Neuronal stem cell (in vitro differentiated cells): ENCODE data around the gene SSH3.
A peak's percentile ranks its signal among the peaks of the same experiment; 100 is the strongest.
"Not testable (repeated sequence)": the region's sequence is repeated elsewhere in the genome, so short reads cannot be mapped to it uniquely, and the experiment has no call there.

Experiments used
- DNase-seq: peaks from one replicate; pipeline ENCODE4 v3.0.0-alpha.2; 2013; ENCODE audit warnings: low spot score
- H2AFZ ChIP-seq: one replicate; pipeline ENCODE4 v1.6.1; 2013; ENCODE audit warnings: mild to moderate bottlenecking, low read length, inconsistent platforms
- H2AK5ac ChIP-seq: 2 replicates; pipeline ENCODE4 v1.6.1; 2013; ENCODE audit warnings: low read depth, mild to moderate bottlenecking, inconsistent platforms, low read length, moderate library complexity, mixed read lengths
- H2BK120ac ChIP-seq: 2 replicates; pipeline ENCODE4 v1.6.1; 2013; ENCODE audit warnings: low read depth, mild to moderate bottlenecking, inconsistent platforms, low read length, moderate library complexity, mixed read lengths
- H2BK12ac ChIP-seq: one replicate; pipeline ENCODE4 v1.6.1; 2013; ENCODE audit warnings: low read length, inconsistent platforms
- H2BK15ac ChIP-seq: 2 replicates; pipeline ENCODE4 v1.6.1; 2013; ENCODE audit warnings: mild to moderate bottlenecking, low read length, inconsistent platforms, mixed read lengths
- H2BK5ac ChIP-seq: one replicate; pipeline ENCODE4 v1.6.1; 2013; ENCODE audit warnings: inconsistent platforms, mild to moderate bottlenecking, low read length, moderate library complexity
- H3K14ac ChIP-seq: one replicate; pipeline ENCODE4 v1.6.1; 2013; ENCODE audit warnings: low read length, inconsistent platforms
- H3K18ac ChIP-seq: 2 replicates; pipeline ENCODE4 v1.6.1; 2013; ENCODE audit warnings: low read length, inconsistent platforms
- H3K23ac ChIP-seq: 2 replicates; pipeline ENCODE4 v1.6.1; 2013; ENCODE audit warnings: low read depth, mild to moderate bottlenecking, mixed read lengths, low read length, inconsistent platforms; ENCODE audit not compliant: poor library complexity
- H3K27ac ChIP-seq: replicated peaks from 3 replicates; pipeline ENCODE4 v1.5.1; 2013; ENCODE audit warnings: low read length, inconsistent platforms
- H3K27me3 ChIP-seq, 3 experiments: 2 replicates each; pipeline ENCODE4 v1.6.1; 2013; ENCODE audit warnings: low read length in 3 of 3, mild to moderate bottlenecking in 2 of 3, inconsistent platforms in 1 of 3, low read depth in 1 of 3, mixed read lengths in 1 of 3, moderate library complexity in 1 of 3; ENCODE audit not compliant: control insufficient read depth in 3 of 3, insufficient read depth in 3 of 3
- H3K36me3 ChIP-seq, 2 donors: replicated peaks in 1 of 2; 2 replicates each; pipeline ENCODE4 v1.6.1; 2013; ENCODE audit warnings: low read length in 2 of 2; ENCODE audit not compliant: control insufficient read depth in 2 of 2, insufficient read depth in 2 of 2
- H3K4ac ChIP-seq: 2 replicates; pipeline ENCODE4 v1.6.1; 2013; ENCODE audit warnings: inconsistent platforms, mild to moderate bottlenecking, low read length, moderate library complexity
- H3K4me1 ChIP-seq, 2 donors: 1 replicate in 1 of 2; 2 replicates in 1 of 2; pipeline ENCODE4 v1.6.1; 2013; ENCODE audit warnings: low read length in 2 of 2, low read depth in 1 of 2; ENCODE audit not compliant: control insufficient read depth in 2 of 2, insufficient read depth in 1 of 2
- H3K4me2 ChIP-seq: one replicate; pipeline ENCODE4 v1.6.1; 2013; ENCODE audit warnings: mild to moderate bottlenecking, low read length, inconsistent platforms; ENCODE audit not compliant: insufficient read depth, poor library complexity, severe bottlenecking
- H3K4me3 ChIP-seq, 2 donors: 2 replicates each; pipeline ENCODE4 v1.5.1; 2013; ENCODE audit warnings: low read length in 2 of 2, mild to moderate bottlenecking in 2 of 2, inconsistent platforms in 1 of 2, moderate library complexity in 1 of 2
- H3K79me1 ChIP-seq: one replicate; pipeline ENCODE4 v1.6.1; 2013; ENCODE audit warnings: low read depth, mild to moderate bottlenecking, inconsistent platforms, low read length, moderate library complexity
- H3K9ac ChIP-seq: one replicate; pipeline ENCODE4 v1.6.1; 2013; ENCODE audit warnings: mild to moderate bottlenecking, low read depth, low read length, inconsistent platforms; ENCODE audit not compliant: poor library complexity
- H3K9me3 ChIP-seq, 2 donors: replicated peaks in 1 of 2; 2 replicates each; pipeline versions ENCODE3 to v1.6.1; 2013; ENCODE audit warnings: low read length in 2 of 2, mild to moderate bottlenecking in 2 of 2, inconsistent platforms in 1 of 2, low read depth in 1 of 2, mixed read lengths in 1 of 2, moderate library complexity in 1 of 2; ENCODE audit not compliant: control insufficient read depth in 2 of 2, insufficient read depth in 1 of 2
- H4K8ac ChIP-seq: one replicate; pipeline ENCODE4 v1.6.1; 2013; ENCODE audit warnings: low read depth, mild to moderate bottlenecking, inconsistent platforms, low read length, moderate library complexity
- H4K91ac ChIP-seq: one replicate; pipeline ENCODE4 v1.6.1; 2013; ENCODE audit warnings: low read length, low read depth, mild to moderate bottlenecking, inconsistent platforms; ENCODE audit not compliant: poor library complexity
- WGBS, 2 donors: extraction: QIAGEN DNeasy Blood & Tissue Kit; methylation state at CpG; one replicate each; pipeline ENCODE4 v1.1.7; 2013; ENCODE audit warnings: missing lambda C conversion rate in 2 of 2, mixed read lengths in 1 of 2; ENCODE audit not compliant: insufficient read length in 2 of 2, insufficient replicate concordance in 1 of 2; ENCODE audit errors: extremely low coverage in 2 of 2; 5-methylcytosine and 5-hydroxymethylcytosine counted together

The SSH3 gene

DNA sequence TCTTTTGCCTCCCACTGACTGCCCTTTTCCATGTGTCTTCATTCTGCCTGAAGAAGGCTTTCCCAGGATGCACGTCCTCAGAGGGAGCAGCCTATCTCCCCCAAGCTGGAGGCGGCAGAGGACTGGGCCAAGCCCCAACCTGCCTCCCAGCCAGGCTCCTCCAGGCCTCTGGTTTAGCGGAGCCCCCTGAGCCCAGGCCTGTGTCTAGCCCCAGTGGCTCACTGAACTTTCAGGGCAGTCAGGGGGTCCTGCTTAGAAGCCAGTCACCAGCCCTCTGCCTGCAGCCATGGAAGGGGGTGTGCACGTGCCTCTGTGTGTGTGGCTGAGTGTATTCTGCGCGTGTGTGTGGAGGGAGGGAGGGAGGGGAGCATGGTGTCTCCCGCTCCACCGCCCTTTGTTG is 47.5 kb upstream of the SSH3 start:
- Histone ChIP-seq H2BK12ac (no peak overlapping the region), H4K8ac (no peak overlapping the region)
- WGBS, 2 donors = no CpG with 5 or more reads among the region's 8 CpGs

DNA sequence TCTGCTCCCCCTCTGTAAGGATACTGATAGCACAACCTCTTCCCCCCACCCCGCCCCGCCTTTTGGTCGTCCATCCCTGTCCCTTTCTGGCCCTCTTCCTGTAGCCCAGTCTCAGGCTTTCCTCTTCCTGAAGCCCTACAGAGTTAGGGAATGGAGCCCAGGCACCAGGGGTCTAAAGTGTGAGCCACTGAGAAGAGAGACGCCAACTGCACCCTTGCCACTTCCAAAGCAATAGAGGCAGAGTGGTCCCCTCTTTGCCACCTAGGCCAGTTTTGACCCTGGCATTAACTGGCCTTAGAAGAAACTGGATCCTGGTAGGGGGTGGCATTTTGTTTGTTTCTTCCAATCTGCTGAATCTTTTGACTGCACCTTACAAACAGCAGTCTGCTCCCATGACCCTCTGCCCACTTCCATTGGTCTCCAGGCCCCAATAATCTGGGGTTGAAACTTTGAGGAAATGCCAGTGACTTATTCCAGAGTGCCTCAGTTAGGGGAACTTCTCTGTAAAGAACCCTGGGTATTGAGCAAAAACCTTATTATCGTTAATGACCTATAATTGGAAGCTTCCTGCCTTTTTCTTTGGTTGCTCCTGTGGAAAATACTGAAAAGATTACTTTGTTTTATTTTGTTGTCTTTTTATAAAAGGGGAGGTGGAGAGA is 46.7 kb upstream of the SSH3 start:
- Histone ChIP-seq H2BK12ac (no peak overlapping the region), H3K27me3 (peaks cover 0 to 3% (median 0%) of the 10 kb centered on the region in 3 experiments), H3K4me2 (no peak overlapping the region), H3K9ac (no peak overlapping the region), H2BK15ac (no peak overlapping the region), H3K4me3 (no peak overlapping the region), H3K79me1 (no peaks in the 10 kb centered on the region), H3K4me1 (peaks cover 0 to 3% of the 10 kb centered on the region in 2 donors), H3K18ac (no peak overlapping the region), H3K27ac (no peak overlapping the region), H2BK5ac (no peak overlapping the region), H3K9me3 (no peaks in the 10 kb centered on the region), H2BK120ac (no peak overlapping the region), H4K8ac (no peak overlapping the region), H3K4ac (no peak overlapping the region), H3K14ac (no peak overlapping the region), H3K36me3 (peaks cover 46 to 57% of the 10 kb centered on the region in 2 donors), H3K23ac (no peak overlapping the region), H2AFZ (no peak overlapping the region), H2AK5ac (no peak overlapping the region), H4K91ac (no peak overlapping the region)
- no peak for DNase-seq
- no CpG with 5 or more reads among the region's 5 CpGs for WGBS, 2 donors

More for the DNA sequence above, 47.5 kb upstream of the SSH3 start:
- no peak for DNase-seq
- Histone ChIP-seq H3K4ac (no peak overlapping the region), H3K4me2 (no peak overlapping the region), H3K36me3 (peaks cover 49 to 65% of the 10 kb centered on the region in 2 donors), H2BK15ac (no peak overlapping the region), H3K79me1 (no peaks in the 10 kb centered on the region), H3K9ac (no peak overlapping the region), H2AFZ (no peak overlapping the region), H2BK120ac (no peak overlapping the region), H3K27ac (no peak overlapping the region), H3K18ac (no peak overlapping the region), H3K4me1 (no peaks in the 10 kb centered on the region), H2AK5ac (no peak overlapping the region), H2BK5ac (no peak overlapping the region), H4K91ac (no peak overlapping the region), H3K27me3 (peaks cover 0 to 2% (median 0%) of the 10 kb centered on the region in 3 experiments), H3K14ac (no peak overlapping the region), H3K23ac (no peak overlapping the region), H3K9me3 (no peaks in the 10 kb centered on the region), H3K4me3 (no peak overlapping the region)

DNA sequence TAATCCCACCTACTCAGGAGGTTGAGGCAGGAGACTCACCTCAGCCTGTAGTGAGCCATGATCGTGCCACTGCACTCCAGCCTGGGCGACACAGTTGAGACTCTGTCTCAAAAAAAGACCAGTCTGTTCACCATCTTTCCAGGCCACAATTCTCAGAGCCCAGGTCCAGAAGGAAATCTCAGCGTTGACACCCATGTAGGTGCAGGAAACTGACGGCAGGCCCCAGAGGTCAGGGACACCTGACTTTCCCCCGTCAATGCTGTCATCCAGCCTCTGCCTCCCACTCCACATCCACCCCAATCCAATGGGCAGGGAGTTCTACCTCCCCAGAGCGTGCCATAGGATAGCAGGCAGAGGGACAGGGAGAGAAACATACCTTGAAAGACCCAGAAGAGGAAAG is 42.9 kb upstream of the SSH3 start:
- no peak overlapping the region for H4K8ac ChIP-seq
- H3K9ac ChIP-seq = no peak overlapping the region
- H3K4ac ChIP-seq = no peak overlapping the region
- no peak overlapping the region for H2BK15ac ChIP-seq
- H3K4me2 ChIP-seq = no peak overlapping the region
- H3K4me3 ChIP-seq = no peak overlapping the region
- peak overlapping the region; percentile 12 for H2AK5ac ChIP-seq
- no peaks in the 10 kb centered on the region for H3K9me3 ChIP-seq
- no peak overlapping the region for H2BK12ac ChIP-seq
- H3K79me1 ChIP-seq = no peaks in the 10 kb centered on the region
- no peak overlapping the region for H2BK120ac ChIP-seq
- peaks cover 1 to 9% of the 10 kb centered on the region in 2 donors for H3K4me1 ChIP-seq
- peaks cover 13 to 19% of the 10 kb centered on the region in 2 donors for H3K36me3 ChIP-seq
- no peak overlapping the region for H4K91ac ChIP-seq
- H3K27me3 ChIP-seq = peaks cover 0 to 19% (median 0%) of the 10 kb centered on the region in 3 experiments
- H2AFZ ChIP-seq = no peak overlapping the region
- no peak overlapping the region for H3K27ac ChIP-seq
- no peak overlapping the region for H2BK5ac ChIP-seq
- no peak overlapping the region for H3K18ac ChIP-seq
- no peak overlapping the region for H3K14ac ChIP-seq
- H3K23ac ChIP-seq = no peak overlapping the region
- DNase-seq = no peak
- WGBS, 2 donors = no CpG with 5 or more reads among the region's 6 CpGs

DNA sequence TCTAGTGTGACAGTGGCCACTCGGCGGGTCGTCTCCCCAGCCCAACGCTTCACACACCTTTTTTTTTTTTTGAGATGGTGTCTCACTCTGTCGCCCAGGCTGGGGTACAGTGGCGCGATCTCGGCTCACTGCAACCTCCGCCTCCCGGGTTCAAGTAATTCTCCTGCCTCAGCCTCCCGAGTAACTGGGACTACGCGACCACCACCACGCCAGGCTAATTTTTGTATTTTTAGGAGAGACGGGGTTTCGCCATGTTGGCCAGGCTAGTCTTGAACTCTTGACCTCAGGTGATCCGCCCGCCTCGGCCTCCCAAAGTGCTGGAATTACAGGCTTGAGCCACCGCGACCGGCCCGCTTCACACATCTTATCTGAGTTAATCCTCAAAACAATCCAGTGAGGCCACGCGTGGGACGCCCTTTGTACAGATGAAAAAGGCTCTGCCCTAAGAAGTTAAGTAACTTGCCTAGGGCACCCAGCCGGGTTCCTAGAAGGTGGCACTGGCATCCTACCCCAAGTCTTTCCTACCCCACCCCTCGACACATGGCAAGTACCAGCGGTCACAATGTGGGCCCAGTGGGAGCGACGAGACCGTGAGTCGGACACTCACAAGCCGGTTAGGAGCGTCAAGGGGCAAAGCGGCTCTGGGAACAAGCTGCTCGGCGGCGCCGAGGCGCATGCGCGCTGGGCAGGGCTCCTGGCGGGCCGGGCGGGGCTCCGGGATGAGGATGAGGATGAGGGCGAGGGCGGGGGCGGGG is 42.3 kb upstream of the SSH3 start:
- Histone ChIP-seq H3K36me3 (peaks cover 9 to 13% of the 10 kb centered on the region in 2 donors), H3K23ac (peak overlapping the region; percentile 50), H3K9ac (peak overlapping the region; percentile 65), H3K4me2 (peak overlapping the region; percentile 80), H3K18ac (peak overlapping the region; percentile 66), H3K4me3 (peak overlapping the region; percentile 48 to 64), H2AFZ (peak overlapping the region; percentile 93), H3K27me3 (peaks cover 0 to 22% (median 0%) of the 10 kb centered on the region in 3 experiments)
- H3K79me1 ChIP-seq, H3K14ac ChIP-seq, H3K4ac ChIP-seq, H4K91ac ChIP-seq, H2BK15ac ChIP-seq, H4K8ac ChIP-seq, H3K9me3 ChIP-seq, H2BK120ac ChIP-seq, H2BK12ac ChIP-seq, H2AK5ac ChIP-seq, H2BK5ac ChIP-seq, H3K27ac ChIP-seq, H3K4me1 ChIP-seq: not testable (repeated sequence)
- WGBS, 2 donors = no CpG with 5 or more reads among the region's 50 CpGs
- DNase-seq = peak; percentile 75
